ENCODE results near the gene ACAN. TPM values are rescaled to one million over a fixed set of nuclear protein-coding genes. Genes with fewer than 3 reads are reported as not detected.

The ACAN gene
- total and polyA plus RNA-seq, 10 of the 15 experiments (the other 5 are each of a cell fraction or from before 2014, with no cell fraction given) = not detected

DNA sequence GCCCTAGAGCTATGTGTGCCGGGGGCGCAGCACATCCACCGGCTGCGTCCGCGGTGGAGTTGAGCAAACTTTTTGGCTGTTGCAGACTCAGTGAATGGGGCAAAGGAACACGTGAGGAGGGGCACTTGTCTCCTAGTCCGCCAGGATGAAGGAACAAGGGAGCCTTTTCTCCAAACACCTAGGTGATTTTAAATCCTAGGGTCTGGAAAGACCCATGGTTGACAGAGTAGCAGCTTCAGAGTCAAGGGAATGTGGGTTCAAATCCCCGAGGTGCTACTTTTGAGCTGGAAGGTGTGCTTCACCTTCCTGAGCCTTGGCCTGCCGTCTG lies 648 bp downstream of the ACAN start:
- WGBS (ENCODE audit: insufficient coverage, insufficient replicate concordance, low lambda C conversion rate, missing lambda C conversion rate) = 18% methylated on average over 9 of the region's 10 CpGs
- in situ Hi-C loops (cut with MboI) = no loop called here
- intact Hi-C loops (cut with micrococcal nuclease; ENCODE audit: unreplicated experiment) = no loop called here
- no peak for ATAC-seq
- Histone ChIP-seq H4K20me1 (ENCODE audit: control insufficient read depth, insufficient read depth) (no peaks in the 10 kb centered on the region), H3K36me3 (ENCODE audit: control insufficient read depth in 2 of 2, insufficient read depth in 2 of 2, low read length in 1 of 2) (no peaks in the 10 kb centered on the region), H3K4me1 (ENCODE audit: control insufficient read depth, insufficient read depth, low read length) (no peaks in the 10 kb centered on the region), H3K9me3 (replicated peaks; ENCODE audit: control insufficient read depth, insufficient read depth, low read length) (no peaks in the 10 kb centered on the region), H3K4me2 (ENCODE audit: control insufficient read depth, insufficient read depth) (no peak overlapping the region), H2AFZ (ENCODE audit: control insufficient read depth, low read depth, low read length) (no peak overlapping the region), H3K27me3 (replicated peaks in 1 of 2; ENCODE audit: control insufficient read depth in 2 of 2, insufficient read depth in 2 of 2, low read length in 1 of 2) (peaks cover 2 to 13% of the 10 kb centered on the region in 2 experiments; a peak in 3 of 4 replicates), H3K79me2 (ENCODE audit: control insufficient read depth, insufficient read depth, low read length) (no peaks in the 10 kb centered on the region), H3K9ac (ENCODE audit: control insufficient read depth, insufficient read depth, low read length) (no peak overlapping the region), H3K4me3 (no peak overlapping the region), H3K27ac (ENCODE audit: control insufficient read depth, insufficient read depth) (no peak overlapping the region)
- no peak for DNase-seq (ENCODE audit: low read depth, low spot score)
- ChIA-PET POLR2A (no interaction called here), SMC1A (ENCODE audit: uncharacterized antibody, unreplicated experiment) (no interaction called here), CTCF (no interaction called here), RAD21 (ENCODE audit: unreplicated experiment) (no interaction called here)
- no peak for FAIRE-seq
- BruUV-seq (replicated peaks) = no TSS peak
- TF ChIP-seq ZNF622 (IDR thresholded peaks at IDR 0.05) (no peak), ZNF217 (IDR thresholded peaks at IDR 0.05) (no peak), NFIC (IDR thresholded peaks at IDR 0.05; ENCODE audit: low read depth, low read length) (no peak), IKZF2 (IDR thresholded peaks at IDR 0.05) (no peak), TBL1XR1 (IDR thresholded peaks at IDR 0.05; ENCODE audit: low read depth, low read length) (no peak), BRCA1 (IDR thresholded peaks at IDR 0.05; ENCODE audit: low read depth, low read length) (no peak), BHLHE40 (IDR thresholded peaks at IDR 0.05; ENCODE audit: borderline replicate concordance in 1 of 2, low read depth in 2 of 2, low read length in 1 of 2) (no peak), SUPT20H (IDR thresholded peaks at IDR 0.05; ENCODE audit: borderline replicate concordance, control insufficient read depth, low read depth, low read length) (no peak), RELA (IDR thresholded peaks at IDR 0.05; ENCODE audit: borderline replicate concordance, partially characterized antibody) (no peak), SIN3A (IDR thresholded peaks at IDR 0.05; ENCODE audit: low read depth, low read length) (no peak), MEF2A (IDR thresholded peaks at IDR 0.05; ENCODE audit: insufficient read depth, low read depth, low read length) (no peak), MEF2B (IDR thresholded peaks at IDR 0.05; ENCODE audit: partially characterized antibody, poor library complexity, severe bottlenecking) (no peak)
- TF ChIP-seq, protein P1, sequence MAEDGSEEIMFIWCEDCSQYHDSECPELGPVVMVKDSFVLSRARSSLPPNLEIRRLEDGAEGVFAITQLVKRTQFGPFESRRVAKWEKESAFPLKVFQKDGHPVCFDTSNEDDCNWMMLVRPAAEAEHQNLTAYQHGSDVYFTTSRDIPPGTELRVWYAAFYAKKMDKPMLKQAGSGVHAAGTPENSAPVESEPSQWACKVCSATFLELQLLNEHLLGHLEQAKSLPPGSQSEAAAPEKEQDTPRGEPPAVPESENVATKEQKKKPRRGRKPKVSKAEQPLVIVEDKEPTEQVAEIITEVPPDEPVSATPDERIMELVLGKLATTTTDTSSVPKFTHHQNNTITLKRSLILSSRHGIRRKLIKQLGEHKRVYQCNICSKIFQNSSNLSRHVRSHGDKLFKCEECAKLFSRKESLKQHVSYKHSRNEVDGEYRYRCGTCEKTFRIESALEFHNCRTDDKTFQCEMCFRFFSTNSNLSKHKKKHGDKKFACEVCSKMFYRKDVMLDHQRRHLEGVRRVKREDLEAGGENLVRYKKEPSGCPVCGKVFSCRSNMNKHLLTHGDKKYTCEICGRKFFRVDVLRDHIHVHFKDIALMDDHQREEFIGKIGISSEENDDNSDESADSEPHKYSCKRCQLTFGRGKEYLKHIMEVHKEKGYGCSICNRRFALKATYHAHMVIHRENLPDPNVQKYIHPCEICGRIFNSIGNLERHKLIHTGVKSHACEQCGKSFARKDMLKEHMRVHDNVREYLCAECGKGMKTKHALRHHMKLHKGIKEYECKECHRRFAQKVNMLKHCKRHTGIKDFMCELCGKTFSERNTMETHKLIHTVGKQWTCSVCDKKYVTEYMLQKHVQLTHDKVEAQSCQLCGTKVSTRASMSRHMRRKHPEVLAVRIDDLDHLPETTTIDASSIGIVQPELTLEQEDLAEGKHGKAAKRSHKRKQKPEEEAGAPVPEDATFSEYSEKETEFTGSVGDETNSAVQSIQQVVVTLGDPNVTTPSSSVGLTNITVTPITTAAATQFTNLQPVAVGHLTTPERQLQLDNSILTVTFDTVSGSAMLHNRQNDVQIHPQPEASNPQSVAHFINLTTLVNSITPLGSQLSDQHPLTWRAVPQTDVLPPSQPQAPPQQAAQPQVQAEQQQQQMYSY (CRISPR knock-in tag; IDR thresholded peaks at IDR 0.05) = no peak
- TF ChIP-seq, protein P2, sequence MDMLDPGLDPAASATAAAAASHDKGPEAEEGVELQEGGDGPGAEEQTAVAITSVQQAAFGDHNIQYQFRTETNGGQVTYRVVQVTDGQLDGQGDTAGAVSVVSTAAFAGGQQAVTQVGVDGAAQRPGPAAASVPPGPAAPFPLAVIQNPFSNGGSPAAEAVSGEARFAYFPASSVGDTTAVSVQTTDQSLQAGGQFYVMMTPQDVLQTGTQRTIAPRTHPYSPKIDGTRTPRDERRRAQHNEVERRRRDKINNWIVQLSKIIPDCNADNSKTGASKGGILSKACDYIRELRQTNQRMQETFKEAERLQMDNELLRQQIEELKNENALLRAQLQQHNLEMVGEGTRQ (IDR thresholded peaks at IDR 0.05; ENCODE audit: borderline replicate concordance, low read depth, low read length) = no peak
- TF ChIP-seq, protein P3, sequence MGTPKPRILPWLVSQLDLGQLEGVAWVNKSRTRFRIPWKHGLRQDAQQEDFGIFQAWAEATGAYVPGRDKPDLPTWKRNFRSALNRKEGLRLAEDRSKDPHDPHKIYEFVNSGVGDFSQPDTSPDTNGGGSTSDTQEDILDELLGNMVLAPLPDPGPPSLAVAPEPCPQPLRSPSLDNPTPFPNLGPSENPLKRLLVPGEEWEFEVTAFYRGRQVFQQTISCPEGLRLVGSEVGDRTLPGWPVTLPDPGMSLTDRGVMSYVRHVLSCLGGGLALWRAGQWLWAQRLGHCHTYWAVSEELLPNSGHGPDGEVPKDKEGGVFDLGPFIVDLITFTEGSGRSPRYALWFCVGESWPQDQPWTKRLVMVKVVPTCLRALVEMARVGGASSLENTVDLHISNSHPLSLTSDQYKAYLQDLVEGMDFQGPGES (IDR thresholded peaks at IDR 0.05) = no peak
- TF ChIP-seq, protein P4, sequence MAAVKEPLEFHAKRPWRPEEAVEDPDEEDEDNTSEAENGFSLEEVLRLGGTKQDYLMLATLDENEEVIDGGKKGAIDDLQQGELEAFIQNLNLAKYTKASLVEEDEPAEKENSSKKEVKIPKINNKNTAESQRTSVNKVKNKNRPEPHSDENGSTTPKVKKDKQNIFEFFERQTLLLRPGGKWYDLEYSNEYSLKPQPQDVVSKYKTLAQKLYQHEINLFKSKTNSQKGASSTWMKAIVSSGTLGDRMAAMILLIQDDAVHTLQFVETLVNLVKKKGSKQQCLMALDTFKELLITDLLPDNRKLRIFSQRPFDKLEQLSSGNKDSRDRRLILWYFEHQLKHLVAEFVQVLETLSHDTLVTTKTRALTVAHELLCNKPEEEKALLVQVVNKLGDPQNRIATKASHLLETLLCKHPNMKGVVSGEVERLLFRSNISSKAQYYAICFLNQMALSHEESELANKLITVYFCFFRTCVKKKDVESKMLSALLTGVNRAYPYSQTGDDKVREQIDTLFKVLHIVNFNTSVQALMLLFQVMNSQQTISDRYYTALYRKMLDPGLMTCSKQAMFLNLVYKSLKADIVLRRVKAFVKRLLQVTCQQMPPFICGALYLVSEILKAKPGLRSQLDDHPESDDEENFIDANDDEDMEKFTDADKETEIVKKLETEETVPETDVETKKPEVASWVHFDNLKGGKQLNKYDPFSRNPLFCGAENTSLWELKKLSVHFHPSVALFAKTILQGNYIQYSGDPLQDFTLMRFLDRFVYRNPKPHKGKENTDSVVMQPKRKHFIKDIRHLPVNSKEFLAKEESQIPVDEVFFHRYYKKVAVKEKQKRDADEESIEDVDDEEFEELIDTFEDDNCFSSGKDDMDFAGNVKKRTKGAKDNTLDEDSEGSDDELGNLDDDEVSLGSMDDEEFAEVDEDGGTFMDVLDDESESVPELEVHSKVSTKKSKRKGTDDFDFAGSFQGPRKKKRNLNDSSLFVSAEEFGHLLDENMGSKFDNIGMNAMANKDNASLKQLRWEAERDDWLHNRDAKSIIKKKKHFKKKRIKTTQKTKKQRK (IDR thresholded peaks at IDR 0.05; ENCODE audit: low read depth, low read length) = no peak

Data from GM12878 (cell line).